Thoracic aorta (tissue), 2 donors: ENCODE results near the gene SLC6A9. TPM values are rescaled to one million over a fixed set of nuclear protein-coding genes. Genes with fewer than 3 reads are reported as not detected.
A peak's percentile ranks its signal among the peaks of the same experiment; 100 is the strongest.

Experiments
- ATAC-seq: fragments of 150-250 bp; one replicate; pipeline ENCODE4 v1.8.0; 2017; ENCODE audit warnings: low read depth; ENCODE audit not compliant: insufficient number of reproducible peaks, low FRiP score
- DNase-seq: peaks from one replicate; pipeline ENCODE4 v3.0.0-alpha.2; 2020; ENCODE audit warnings: low spot score
- H3K27ac ChIP-seq, 2 donors: fragments of 200-600 bp; sonication (generic); 1 replicate in 1 of 2; 2 replicates in 1 of 2; pipeline ENCODE4 v1.5.1; 2016; ENCODE audit warnings: mild to moderate bottlenecking in 2 of 2, moderate library complexity in 2 of 2
- H3K27me3 ChIP-seq: fragments of 200-600 bp; sonication (generic); replicated peaks from 2 replicates; pipeline ENCODE4 v1.6.0; 2016; ENCODE audit warnings: mild to moderate bottlenecking; ENCODE audit not compliant: insufficient read depth
- H3K36me3 ChIP-seq: fragments of 200-600 bp; sonication (generic); one replicate; pipeline ENCODE4 v1.5.1; 2016
- H3K4me1 ChIP-seq, 2 donors: fragments of 200-600 bp; sonication (generic); 1 replicate in 1 of 2; 2 replicates in 1 of 2; pipeline versions ENCODE4 v1.5.1 to v1.6.0; 2016; ENCODE audit warnings: low read depth in 2 of 2, mild to moderate bottlenecking in 1 of 2; ENCODE audit not compliant: control insufficient read depth in 1 of 2
- H3K4me3 ChIP-seq: fragments of 200-600 bp; sonication (generic); 2 replicates; pipeline ENCODE4 v1.5.1; 2016; ENCODE audit warnings: mild to moderate bottlenecking
- H3K9me3 ChIP-seq: fragments of 200-600 bp; sonication (generic); 2 replicates; pipeline ENCODE4 v1.5.1; 2016
- total RNA-seq, 2 donors: library from RNA; depleted of rRNA; stranded (reverse); fragments of >200 nt; gene quantifications; one replicate each; pipeline versions ENCODE4 v1.1.0 to v1.2.3, GENCODE V29; 2016
- TF ChIP-seq, protein P1 (sequence below): fragments of 200-600 bp; sonication (generic); IDR thresholded peaks from one replicate; pipeline ENCODE4 v1.5.1; 2019; ENCODE audit warnings: antibody characterized with exemption

The SLC6A9 gene
- total RNA-seq, 2 donors from 2014 or later = 15.0 to 26.8 TPM

DNA sequence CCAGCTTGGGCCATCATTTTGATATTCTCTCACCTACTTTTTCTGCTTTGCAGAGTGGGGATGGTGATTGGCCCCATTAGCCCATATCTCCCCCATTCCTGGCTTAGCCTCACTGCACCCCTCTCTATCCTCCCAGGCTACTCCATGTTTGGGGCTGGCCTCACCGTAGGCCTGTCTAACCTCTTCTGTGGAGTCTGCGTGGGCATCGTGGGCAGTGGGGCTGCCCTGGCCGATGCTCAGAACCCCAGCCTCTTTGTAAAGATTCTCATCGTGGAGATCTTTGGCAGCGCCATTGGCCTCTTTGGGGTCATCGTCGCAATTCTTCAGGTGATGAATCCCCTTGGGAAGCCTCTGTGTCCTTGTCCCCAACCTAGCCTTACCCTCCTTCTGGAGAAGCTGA, 54.4 kb downstream of the SLC6A9 start:
- no peak overlapping the region for H3K4me3 ChIP-seq
- TF ChIP-seq, protein P1, sequence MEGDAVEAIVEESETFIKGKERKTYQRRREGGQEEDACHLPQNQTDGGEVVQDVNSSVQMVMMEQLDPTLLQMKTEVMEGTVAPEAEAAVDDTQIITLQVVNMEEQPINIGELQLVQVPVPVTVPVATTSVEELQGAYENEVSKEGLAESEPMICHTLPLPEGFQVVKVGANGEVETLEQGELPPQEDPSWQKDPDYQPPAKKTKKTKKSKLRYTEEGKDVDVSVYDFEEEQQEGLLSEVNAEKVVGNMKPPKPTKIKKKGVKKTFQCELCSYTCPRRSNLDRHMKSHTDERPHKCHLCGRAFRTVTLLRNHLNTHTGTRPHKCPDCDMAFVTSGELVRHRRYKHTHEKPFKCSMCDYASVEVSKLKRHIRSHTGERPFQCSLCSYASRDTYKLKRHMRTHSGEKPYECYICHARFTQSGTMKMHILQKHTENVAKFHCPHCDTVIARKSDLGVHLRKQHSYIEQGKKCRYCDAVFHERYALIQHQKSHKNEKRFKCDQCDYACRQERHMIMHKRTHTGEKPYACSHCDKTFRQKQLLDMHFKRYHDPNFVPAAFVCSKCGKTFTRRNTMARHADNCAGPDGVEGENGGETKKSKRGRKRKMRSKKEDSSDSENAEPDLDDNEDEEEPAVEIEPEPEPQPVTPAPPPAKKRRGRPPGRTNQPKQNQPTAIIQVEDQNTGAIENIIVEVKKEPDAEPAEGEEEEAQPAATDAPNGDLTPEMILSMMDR = no peak
- no peak for DNase-seq
- H3K9me3 ChIP-seq = no peaks in the 10 kb centered on the region
- H3K27me3 ChIP-seq = no peaks in the 10 kb centered on the region
- peaks cover 29 to 52% of the 10 kb centered on the region in 2 donors for H3K4me1 ChIP-seq
- no peak for ATAC-seq
- peaks cover 17% of the 10 kb centered on the region for H3K36me3 ChIP-seq
- no peak overlapping the region for H3K27ac ChIP-seq

DNA sequence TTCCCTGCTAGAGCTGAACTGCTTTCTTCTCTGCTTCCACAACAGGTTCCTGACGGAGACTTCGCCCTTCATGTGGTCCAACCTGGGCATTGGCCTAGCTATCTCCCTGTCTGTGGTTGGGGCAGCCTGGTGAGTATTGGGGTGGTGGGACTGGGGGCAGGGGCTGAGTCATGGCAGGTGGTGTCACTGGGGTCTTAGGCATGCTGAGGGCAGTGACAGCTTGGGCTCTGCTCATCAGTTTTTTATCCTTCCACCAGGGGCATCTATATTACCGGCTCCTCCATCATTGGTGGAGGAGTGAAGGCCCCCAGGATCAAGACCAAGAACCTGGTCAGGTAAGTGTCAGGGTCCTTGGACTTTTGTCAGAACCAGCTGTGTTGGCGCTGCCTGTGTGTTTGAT, 55.2 kb downstream of the SLC6A9 start:
- peaks cover 29 to 55% of the 10 kb centered on the region in 2 donors for H3K4me1 ChIP-seq

DNA sequence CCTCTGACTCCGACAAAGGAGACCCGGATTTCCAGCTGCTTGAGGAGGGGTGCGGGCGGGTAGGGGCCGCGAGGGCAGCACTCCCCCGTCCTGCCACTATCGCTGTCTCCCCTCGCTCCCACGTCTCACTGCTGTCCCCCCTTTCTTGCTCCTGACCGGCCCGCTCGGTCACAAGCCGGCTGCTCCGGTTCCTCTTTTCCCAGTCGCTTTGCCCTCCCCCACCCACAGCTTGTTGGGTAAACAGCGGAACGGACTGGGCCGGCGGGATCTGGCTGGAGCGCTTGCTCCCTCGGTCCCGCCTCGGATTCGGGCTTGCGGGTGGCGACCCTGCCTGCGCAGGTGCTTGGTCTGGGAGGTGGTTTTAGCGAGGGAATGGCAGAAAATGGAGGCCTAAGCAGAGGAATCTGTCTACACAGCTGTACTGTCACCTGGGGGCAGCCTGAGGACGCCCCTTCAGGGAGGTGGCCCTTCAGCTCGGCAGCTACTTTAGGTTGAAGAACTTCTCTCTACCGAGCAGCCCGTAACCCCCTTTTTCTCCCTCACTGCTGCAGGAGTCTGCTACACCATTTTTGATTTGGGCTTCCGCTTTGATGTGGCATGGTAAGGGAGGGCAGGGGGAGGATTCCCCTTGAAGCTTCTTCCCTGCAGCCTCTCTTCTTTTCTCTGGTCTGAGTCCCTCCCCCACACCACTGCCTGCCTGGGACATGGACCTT, 55.9 kb downstream of the SLC6A9 start:
- no peak for ATAC-seq
- no peak for DNase-seq
- no peaks in the 10 kb centered on the region for H3K9me3 ChIP-seq
- peak overlapping the region; percentile 77 to 86 for H3K27ac ChIP-seq
- peak overlapping the region; percentile 85 for H3K4me3 ChIP-seq
- H3K27me3 ChIP-seq = no peaks in the 10 kb centered on the region
- H3K36me3 ChIP-seq = peaks cover 17% of the 10 kb centered on the region
- peaks cover 35 to 60% of the 10 kb centered on the region in 2 donors for H3K4me1 ChIP-seq
- TF ChIP-seq, protein P1 = no peak

More for the DNA sequence above, 55.2 kb downstream of the SLC6A9 start:
- Histone ChIP-seq H3K36me3 (peaks cover 17% of the 10 kb centered on the region), H3K4me3 (peak overlapping the region; percentile 85), H3K27ac (peak overlapping the region in 1 of 2 donors; percentile 86), H3K9me3 (no peaks in the 10 kb centered on the region), H3K27me3 (no peaks in the 10 kb centered on the region)
- ATAC-seq (no peak), DNase-seq (no peak)
- TF ChIP-seq, protein P1 = no peak

DNA sequence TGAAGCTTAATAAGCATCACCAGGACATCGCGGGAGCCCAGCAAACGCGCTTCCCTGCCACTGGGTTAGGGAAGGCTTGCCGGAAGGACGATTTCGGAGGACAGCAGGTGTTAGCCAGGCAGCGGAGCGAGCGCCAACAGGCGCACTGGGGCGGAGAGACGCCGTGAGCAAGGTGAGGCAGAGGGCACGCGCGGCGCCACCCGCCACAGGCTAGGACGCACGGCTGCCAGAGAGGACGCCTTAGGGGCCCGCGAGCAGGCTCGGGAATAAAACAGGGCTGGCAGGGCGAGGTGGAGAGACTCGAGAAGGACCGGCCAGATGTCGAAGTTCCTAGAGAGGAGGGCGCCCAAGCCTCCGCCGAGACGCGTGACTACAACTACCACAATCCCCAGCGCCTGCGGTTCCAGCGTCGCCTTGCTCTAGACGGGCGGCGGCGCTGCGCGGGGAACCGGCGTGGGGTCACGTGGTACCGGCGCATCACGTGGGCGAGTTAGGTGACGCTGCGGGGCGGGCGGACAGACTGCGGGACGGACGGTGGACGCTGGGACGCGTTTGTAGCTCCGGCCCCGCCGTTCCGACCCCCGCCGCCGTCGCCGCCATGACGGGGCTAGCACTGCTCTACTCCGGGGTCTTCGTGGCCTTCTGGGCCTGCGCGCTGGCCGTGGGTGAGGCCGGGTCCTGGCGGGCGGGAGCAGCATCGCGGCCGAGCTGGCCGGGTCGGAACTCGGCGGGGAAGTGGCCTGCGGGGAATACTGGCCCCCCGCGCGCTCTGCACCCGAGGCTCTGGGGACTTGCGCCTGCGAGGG, 56.6 kb downstream of the SLC6A9 start, which contains the start of gene ATP6V0B:
TSS of gene ATP6V0B (plus strand) at position 518 of the 806 bp plus-strand sequence. CDS start at position 599, 81 bp downstream.
- Histone ChIP-seq H3K4me1 (peaks cover 31 to 57% of the 10 kb centered on the region in 2 donors), H3K9me3 (no peaks in the 10 kb centered on the region), H3K27me3 (no peaks in the 10 kb centered on the region), H3K4me3 (peak within 1 kb of the TSS; percentile 85), H3K36me3 (peaks cover 17% of the 10 kb centered on the region), H3K27ac (peak within 1 kb of the TSS; percentile 77 to 86)
- DNase-seq (peak; percentile 91), ATAC-seq (peak; percentile 72)
- TF ChIP-seq, protein P1 = no peak

DNA sequence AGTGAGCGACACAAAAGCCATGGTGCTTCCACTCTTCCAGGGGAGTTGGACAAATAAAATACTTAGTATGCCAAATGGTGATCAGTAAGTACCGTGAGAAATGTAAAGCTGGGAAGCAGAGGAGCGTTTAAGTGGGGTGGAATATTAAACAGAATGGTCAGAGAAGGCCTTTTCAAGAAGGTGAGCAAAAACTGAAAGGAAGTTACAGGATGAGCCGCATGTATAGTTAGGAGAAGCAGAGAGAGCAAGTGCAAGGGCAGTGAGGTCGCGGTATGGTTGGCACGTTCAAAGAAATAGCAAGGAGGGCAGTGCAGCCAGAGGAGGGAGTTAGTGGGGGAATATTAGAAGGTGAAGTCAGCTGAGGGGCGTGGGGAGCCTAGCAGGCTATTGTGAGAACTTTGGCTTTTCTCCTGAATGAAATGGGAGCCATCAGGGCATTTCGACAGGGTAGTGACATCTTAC, 57.2 kb downstream of the SLC6A9 start:
- Histone ChIP-seq H3K4me1 (peaks cover 31 to 60% of the 10 kb centered on the region in 2 donors), H3K36me3 (peaks cover 17% of the 10 kb centered on the region), H3K27ac (peak overlapping the region; percentile 77 to 86), H3K27me3 (no peaks in the 10 kb centered on the region), H3K4me3 (peak overlapping the region; percentile 85), H3K9me3 (no peaks in the 10 kb centered on the region)
- DNase-seq (no peak), ATAC-seq (no peak)
- TF ChIP-seq, protein P1 = no peak
